GM18868 (cell line): ENCODE results near the gene LIMS2.

ENCODE experiments used
- ATAC-seq: cut with Tn5 transposase; IDR thresholded peaks from one replicate; pipeline ENCODE4 v1.9.1; 2021; ENCODE audit warnings: mild to moderate bottlenecking, moderate library complexity; ENCODE audit not compliant: unreplicated experiment

LIMS2 gene

DNA sequence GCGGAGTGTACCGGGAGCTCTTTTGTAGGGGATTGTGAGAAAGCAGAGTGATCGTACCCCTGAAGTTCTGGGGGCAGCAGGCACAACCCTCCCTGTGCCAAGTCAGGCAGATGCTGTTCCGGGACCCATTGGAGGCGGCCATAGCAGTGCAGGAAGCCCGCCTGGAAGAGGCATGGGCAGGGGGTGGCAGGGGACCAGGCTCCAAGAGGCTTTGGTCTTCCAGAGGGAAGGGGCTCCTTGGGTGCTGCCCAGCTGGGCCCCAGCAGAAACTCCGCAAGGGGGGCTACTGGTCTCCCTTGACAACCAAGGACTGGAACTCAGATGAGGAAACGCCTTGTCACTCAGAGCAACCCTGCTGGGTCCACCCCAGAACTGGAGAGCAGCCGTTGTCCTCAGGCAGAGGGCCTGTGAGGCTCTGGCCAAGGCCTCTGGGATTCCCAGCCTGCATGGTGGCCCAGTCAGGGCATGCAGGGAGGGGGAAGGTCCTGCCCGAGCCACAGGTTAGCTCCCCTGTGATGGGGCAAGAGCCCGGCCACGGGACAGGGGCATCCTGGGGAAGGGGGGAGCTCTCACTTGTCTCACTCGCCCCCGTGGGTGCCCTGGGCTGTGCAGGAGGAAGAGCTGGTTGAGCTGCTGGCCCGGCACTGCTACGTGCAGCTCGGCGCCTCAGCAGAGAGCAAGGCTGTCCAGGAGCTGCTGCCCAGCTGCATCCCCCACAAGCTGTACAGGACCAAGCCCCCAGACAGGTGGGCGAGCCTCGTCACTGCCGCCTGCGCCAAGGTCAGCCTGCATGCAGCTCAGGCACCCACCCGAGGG, 50.4 kb downstream of the LIMS2 start:
- ATAC-seq, result no peak

DNA sequence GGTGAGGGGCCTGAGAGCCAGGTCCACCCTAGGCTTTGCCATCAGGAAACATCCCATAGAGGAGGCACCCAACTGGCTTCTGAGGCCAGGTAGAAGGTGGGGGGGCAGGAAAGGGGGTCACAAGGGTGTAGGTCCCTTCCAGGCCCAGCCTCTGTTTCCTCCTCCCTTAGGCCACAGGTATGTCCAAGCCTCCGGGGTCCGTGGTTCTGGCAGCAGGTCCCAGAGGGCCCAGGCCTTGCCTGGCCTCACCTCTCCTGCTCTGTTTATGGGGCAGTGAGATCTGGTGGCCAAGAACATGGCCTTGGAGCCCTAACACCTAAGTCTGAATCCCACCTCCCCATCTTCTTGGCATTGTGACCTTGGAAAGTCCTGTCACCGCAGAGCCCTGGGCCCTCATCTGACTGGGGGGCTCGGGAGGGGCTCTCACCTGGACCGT, 51.0 kb downstream of the LIMS2 start:
- ATAC-seq, result no peak

DNA sequence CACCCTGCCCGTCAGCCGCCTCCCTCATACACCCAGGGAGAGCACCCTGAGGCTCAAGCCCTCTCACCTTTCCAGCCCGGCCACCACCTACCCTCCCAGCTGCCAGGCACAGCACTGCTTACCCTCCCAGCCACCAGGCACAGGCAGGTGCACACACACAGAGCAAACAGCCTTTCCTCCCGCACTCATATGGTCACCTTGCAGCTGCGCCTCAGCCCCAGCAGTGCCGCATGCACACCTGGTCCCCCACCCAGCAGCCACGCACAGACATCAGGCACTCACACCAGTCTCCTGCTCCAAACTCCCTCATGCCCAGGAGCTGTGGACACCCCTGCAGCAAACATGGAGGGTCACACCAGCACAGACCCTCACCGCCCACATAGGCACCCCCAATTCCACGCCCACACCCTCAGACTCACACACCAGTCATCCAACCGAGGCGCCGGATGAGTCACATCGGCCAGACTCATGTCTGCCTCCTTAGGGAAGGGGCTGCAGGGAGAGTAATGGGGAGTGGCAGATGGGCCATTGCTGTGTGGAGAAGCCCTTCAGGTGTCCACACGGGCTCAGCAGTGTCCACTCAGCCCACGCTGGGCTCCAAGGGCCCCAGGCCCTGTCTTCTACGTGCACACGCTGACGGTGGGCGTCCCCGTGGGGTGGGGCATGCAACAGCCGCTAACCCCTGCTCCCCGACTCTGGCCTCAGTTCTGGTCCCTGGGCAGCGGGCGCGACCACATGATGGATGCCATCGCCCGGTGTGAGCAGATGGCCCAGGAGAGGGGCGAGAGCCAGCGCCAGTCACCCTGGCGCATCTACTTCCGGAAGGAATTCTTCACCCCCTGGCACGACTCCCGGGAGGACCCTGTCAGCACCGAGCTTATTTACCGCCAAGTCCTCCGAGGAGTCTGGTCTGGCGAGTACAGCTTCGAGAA, 51.7 kb downstream of the LIMS2 start:
- ATAC-seq, result no peak

DNA sequence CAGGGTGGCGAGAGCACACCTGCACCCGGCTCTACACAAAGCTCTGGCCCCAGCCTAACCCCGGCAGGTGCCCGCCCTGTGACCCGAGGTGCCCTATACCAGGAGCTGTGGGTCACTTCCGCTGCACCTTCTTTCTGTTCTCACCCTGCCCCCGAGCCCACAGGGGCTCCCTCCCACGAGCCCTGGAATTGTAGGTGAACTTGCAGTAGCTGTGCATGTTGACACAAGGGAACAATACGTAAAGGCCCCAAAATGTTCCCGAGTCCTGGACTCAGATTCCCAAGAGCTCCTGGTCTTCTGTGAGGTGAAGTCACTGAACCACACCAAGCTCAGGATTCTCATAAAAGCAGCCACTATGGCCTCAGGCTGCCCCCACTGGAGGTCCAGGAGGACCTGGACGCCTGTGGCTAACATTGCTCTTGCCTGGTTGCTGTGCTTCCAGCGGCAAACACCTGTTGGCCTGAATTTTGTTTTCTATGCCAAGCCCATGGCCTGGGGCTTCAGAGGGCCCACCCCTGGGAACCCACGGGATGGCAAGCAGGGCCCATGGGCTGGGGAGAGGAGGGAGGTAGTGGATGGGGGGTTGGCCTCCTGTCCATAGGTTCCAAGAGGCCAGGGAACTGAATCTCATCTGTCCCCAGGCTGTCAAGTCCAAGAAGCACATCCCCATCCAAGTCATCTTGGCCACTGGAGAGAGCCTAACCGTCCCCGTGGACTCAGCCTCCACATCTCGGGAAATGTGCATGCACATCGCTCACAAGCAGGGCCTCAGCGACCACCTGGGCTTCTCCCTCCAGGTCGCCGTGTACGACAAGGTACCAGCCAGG, 52.6 kb downstream of the LIMS2 start:
- no peak for ATAC-seq

DNA sequence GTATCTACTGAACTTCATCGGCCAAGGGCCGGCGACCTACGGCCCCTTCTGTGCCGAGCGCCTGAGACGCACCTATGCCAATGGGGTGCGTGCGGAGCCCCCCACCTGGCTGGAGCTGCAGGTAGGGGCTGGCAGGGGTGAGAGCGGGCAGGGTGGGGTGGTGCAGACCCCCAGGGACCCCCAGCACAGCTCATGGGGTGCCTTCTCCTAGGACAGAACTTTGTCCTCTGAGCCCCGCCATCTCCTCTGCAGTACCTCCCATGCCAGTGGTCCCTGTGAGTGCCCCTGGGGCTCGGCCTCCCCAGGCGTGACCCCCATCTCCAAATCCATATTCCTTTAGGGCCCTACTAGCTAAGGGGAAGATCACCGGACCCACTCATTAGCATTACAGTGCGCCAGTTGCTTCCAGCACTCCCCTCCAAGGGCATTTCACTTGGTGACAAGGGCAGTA, 53.3 kb downstream of the LIMS2 start:
- no peak for ATAC-seq

DNA sequence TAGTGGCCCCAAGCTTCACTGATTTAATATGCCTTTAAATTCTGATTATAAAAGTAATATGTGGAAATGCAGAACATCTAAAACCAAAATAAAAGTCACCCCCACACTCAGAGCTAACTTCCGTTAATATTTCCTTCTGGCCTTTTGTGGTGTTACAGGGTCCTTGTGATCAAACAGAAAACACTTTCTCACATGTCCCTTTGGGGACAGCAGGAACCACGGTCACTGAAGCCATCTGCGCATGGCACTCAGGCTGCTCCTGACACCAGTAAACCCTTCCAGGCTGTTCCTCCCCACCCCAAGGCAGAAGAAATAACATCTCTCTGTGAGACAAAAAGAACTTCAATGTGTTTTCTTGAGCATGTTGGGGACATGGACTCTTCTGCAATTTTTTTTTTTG, 54.5 kb downstream of the LIMS2 start:
- ATAC-seq, result no peak

DNA sequence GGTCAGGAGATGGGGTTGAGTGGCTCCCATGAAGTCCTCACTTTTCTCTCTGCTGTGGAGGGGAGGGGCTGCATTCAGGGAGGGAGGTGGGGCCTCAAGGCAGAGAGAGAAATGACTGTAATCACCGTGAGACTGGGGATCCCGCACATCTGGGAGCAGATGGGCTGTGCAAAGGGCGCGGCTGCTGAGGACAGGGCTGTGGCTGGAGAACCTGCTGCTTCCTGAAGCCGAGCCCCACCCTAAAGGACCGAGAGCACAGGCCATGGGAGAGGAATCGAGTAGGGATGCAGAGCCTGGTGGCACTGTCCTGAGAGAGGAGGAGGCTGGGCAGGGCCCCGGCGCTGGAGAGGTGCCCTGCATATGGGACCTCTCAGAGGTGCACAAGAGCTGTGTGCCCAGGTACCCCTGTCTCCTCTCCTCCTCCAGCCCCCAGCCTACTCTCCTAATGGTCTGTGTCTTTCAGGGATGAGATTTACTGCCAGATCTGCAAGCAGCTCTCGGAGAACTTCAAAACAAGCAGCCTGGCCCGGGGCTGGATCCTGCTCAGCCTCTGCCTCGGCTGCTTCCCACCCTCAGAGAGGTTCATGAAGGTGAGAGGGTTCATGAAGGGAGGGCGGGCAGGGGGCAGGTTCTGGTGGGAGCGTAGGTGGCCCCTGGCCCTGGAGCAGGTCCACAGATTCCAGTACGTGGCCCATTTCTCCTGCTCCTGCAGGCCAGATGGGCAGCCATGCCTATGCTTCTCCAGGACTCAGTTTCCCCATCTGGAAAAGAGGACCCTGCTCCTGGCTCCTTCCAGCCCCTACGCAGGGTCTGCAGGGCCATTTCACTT, 55.2 kb downstream of the LIMS2 start:
- ATAC-seq, result no peak

DNA sequence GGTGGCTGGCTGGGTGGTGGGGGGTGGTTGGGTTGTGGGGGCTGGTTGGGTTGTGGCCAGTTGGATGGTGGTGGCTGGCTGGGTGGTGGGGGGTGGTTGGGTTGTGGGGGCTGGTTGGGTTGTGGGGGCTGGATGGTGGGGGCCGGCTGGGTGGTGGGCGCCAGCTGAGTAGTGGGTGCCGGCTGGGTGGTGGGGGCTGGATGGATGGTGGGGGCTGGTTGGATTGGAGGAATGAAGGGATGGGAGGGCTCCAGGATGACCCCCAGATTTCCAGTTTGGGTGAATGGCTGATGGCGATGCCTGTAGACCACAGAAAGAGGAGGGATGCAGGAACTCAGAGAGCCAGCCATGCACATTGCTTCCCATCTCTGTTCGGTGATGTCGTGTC, 56.1 kb downstream of the LIMS2 start:
- ATAC-seq, result no peak

DNA sequence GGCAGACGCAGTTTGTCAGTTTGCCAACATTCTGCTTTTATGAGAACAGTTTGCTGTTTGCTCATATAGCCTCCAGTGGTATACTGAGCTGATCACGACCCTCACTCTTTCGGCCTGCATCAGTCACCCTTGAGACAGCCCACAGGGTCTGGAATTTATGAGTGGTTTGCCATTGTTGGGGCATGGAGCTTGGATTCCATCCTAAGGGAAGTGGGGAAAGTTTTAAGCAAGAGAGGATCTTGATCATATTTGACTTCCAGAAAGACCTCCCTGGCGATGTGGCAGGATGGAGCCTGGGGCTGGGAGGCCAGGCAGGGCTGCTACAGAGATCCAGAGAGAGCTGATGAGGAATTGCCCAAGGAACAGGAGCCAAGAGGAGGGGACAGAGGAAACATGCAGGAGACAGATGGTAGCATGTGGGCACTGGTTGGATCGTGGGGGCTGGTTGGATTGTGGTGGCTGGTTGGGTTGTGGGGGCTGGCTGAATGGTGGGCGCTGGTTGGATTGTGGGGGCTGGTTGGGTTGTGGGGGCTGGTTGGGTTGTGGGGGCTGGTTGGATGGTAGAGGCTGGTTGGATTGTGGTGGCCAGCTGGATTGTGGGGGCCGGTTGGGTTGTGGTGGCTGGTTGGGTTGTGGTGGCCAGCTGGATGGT, 56.7 kb downstream of the LIMS2 start:
- ATAC-seq, result no peak

DNA sequence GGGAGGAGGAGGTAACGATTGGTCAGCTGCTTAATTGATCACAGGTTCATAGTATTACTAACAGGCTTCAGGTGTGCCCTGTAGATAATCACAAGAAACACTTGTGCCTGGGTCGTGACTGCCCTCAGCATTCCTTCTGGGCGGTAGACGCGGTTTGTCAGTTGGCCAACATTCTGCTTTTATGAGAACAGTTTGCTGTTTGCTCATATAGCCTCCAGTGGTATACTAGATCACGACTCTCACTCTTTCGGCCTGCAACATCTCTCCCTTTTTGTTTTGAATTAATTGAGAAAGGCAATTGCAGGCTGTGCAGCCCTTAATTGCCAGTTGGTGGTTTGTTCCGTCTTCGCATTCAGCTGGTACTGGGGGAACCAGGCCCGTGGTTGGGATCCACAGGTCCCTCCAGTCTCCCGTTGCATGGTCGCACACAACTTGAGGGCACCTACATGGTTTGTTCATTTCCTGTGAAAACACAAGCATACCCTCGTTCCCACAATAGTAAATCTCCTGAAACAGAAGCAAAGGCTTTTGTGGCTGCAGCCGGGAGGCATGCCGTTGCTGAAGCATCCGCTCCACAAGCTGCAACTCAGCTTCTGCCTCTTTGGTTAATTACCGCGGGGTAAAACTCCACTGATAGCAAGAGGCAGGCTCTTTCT, 59.7 kb downstream of the LIMS2 start:
- no peak for ATAC-seq

DNA sequence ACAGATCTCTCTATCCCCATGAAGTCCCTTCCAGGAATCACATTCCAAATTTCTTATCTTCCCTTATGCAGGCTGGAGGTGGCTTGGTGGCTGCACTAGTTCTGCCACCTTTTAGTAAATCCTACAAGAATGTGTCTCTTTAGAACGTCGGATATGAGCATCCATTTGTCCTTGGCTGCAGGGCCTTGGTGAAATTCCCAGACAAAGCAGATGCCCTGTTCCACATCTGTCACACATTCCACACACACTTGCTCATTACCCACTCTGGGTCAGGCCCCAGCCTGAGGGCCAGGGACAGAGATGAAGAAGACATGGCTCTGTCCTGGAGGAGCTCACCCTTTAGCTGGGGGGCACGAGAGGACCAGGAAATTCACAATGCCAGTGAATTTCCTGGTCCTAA, 60.6 kb downstream of the LIMS2 start:
- no peak for ATAC-seq

DNA sequence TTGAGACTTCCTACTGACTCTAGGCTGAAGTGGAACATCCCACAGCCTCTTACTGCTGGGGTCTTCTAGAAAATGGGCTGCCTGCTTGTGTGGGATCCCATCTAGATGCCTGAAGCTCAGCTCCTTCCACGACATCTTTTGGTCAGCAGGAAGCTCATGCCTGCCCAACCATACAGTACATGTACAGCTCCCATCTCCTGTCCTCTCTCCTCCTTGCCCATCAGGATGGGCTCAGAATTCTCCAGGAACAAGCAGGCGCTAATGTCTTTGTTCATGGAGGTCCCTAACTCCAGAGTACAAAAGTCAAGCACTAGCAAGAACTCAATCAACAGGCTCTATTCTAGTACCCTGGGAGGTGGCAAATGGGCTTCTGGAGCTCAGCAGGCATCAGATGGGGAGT, 61.1 kb downstream of the LIMS2 start:
- no peak for ATAC-seq

DNA sequence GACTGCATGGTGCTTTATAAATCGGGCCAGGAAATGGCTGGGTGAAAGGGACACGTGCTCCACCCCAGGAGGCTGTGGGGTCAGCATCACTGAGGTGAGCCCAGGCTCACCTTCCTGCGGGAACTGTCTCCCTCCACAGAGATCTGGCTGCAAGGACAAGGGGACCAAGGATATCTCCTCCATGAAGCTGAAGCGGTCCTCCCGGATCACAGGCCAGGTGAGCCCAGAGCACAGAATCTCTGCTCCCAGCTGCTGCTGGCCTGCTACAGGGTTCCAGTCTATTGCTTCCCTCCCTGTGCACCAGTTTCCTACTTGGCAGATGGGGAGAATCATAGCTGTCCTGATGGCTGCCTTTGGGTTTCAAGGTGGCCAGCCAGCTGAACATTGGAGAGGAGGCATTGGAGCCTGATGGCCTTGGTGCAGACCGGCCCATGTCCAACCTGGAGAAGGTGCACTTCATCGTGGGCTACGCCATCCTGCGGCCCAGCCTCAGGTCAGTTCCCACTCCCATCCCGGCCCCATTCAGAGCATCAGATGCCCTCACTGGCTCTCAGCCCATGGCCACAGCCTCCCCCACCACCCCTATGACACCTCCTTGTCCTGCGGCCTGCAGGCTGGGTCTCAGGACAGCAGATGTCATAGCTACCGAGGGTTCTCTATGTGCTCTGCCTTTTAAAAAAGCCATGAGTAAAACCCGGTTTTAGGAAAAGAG, 63.1 kb downstream of the LIMS2 start:
- no peak for ATAC-seq

DNA sequence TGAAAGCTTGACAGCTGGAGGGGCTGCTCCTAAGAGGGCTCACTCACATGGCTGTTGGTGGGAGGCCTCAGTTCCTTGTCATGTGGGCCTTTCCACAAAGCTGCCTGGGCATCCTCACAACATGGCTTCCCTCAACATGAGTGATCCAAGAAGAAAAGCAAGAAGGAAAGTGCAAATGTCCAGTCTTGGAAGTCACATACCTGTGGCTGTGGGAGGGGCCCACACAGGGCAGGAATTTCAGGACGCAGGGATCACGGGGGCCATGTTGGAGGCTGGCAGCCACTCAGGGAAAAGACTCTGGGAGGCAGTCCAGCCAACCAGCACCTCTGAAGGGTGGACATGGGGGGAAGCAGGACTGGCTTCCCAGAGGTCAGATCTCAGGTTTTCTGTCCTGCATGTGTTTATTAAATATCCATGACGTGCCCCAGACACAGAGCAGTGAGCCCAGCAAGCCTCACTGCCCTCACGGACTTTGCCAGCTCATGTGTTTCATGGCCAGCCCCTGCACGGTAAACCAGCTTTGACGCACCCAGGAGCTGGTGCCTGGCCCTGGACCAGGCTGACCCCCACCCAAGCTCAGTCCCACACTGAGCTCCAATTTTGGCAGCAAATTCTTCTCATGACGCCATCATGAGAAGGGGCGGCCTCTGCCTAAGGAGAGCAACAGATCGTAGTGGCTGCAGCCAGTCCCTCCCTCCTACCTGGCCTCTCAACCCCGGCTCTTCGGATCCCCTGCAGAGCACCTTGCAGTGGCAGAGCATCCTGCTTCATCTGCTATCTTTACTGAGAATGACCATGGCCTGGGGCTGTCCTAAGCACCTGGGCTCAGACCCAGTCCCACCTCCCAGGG, 64.0 kb downstream of the LIMS2 start:
- no peak for ATAC-seq

DNA sequence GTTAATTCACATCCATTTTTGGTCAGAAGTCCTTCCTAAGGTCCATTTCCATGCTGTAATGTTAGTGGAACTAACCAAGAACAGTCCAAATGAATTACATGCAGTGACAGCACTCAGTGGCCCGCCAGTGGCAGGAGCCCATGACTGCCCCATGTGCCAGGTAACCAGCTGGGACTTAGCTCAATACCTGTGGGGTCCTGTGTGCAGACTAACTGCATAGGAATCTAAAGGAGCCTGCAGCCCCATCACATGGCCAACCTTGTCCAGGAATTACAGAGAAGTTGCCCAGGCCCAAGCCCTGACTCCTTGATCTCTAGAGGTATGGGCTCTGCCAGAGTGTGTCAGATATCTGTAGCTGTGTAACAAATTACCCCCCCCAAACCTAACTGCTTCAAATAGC, 64.8 kb downstream of the LIMS2 start:
- no peak for ATAC-seq

DNA sequence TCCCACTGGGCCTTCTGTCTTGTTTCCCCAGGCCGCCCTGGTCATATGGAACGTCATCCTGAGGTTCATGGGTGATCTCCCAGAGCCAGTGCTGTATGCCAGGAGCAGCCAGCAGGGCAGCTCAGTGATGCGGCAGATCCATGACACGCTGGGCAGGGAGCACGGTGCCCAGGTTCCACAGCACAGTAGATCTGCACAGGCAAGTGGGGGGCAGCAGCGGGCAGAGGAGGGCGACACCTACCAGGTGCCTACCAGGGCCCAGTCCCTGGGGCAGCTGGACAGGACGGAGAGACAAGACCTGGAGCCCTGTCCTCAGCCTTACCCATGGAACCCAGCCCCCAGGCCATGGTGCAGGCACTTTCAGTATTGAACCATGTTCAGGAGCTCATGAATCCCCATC, 65.5 kb downstream of the LIMS2 start:
- no peak for ATAC-seq

DNA sequence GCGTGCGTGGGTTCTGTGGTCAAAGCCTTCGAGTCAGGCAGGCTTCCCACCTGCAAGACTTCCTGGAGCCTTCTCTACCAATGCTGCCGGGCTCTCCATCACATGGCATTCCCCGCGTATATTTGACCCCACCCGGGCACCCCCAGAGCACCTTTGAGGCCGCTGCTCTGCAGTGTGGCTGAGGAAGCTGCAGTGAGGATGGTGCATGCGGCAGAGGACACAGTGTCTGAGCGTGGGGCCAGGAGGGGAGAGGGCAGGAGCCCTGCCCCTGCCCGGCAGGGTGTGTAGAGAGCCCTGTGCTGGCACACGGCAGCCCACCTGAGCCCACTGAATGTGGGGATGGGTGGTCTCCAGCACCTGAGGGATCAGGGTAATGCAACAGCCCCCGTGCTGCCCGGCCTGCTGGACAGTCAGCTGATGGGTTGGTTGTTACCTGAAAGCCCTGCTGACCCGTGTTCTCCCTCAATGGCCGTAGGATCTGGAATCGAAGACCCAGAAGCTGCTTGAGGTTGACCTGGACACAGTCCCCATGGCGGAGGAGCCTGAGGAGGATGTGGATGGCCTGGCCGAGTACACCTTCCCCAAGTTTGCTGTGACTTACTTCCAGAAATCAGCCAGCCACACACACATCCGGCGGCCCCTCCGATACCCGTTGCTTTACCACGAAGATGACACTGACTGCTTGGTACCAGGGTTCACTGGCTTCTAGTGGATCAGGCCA, 66.1 kb downstream of the LIMS2 start:
- ATAC-seq, result no peak
